SK-N-SH (cell line): Measurements from ENCODE around the gene ADAMTS2. TPM values are rescaled to one million over a fixed set of nuclear protein-coding genes. Genes with fewer than 3 reads are reported as not detected.
"Not testable (repeated sequence)": the region's sequence is repeated elsewhere in the genome, so short reads cannot be mapped to it uniquely, and the experiment has no call there.

ENCODE experiments used
- CTCF ChIA-PET: fragments of 300-600, 350-600 bp; formaldehyde crosslinking; extraction: SDS; loops from one replicate; lab custom pipeline; 2021; lab: Yijun Ruan, JAX
- POLR2A ChIA-PET: fragments of 350-600 bp; sonication (Branson Sonifier 250); formaldehyde crosslinking; extraction: SDS; loops from one replicate; lab custom pipeline; 2020; ENCODE audit warnings: antibody characterized with exemption, inconsistent platforms; lab: Yijun Ruan, JAX
- DNase-seq: peaks from one replicate; pipeline ENCODE4 v3.0.0; 2012
- H2AFZ ChIP-seq: fragments of 200-600 bp; sonication (generic); 2 replicates; pipeline ENCODE4 v1.8.1; 2016; ENCODE audit warnings: antibody characterized with exemption, mild to moderate bottlenecking, low read depth
- H3F3A ChIP-seq: fragments of 200-600 bp; sonication (generic); replicated peaks from 2 replicates; pipeline ENCODE3; 2016; ENCODE audit warnings: antibody characterized with exemption, mild to moderate bottlenecking; ENCODE audit not compliant: insufficient read depth
- H3K27ac ChIP-seq, 2 experiments: fragments of 200-500 bp in 1 of 2; fragments of 200-600 bp in 1 of 2; sonication (Bioruptor generic) in 1 of 2; sonication (generic), shearing (Covaris generic) in 1 of 2; 2 replicates each; pipeline versions ENCODE4 v1.5.1 to v1.6.1; 2014 to 2016; ENCODE audit warnings: low read depth in 2 of 2, inconsistent platforms in 1 of 2, low read length in 1 of 2, mild to moderate bottlenecking in 1 of 2, mixed read lengths in 1 of 2
- H3K27me3 ChIP-seq: fragments of 200-600 bp; sonication (generic), shearing (Covaris generic); 2 replicates; pipeline ENCODE4 v1.6.1; 2016; ENCODE audit warnings: mixed run types; ENCODE audit not compliant: insufficient read depth
- H3K36me3 ChIP-seq, 2 experiments: fragments of 200-500 bp in 1 of 2; fragments of 200-600 bp in 1 of 2; sonication (Bioruptor generic) in 1 of 2; sonication (generic) in 1 of 2; replicated peaks in 1 of 2; 2 replicates each; pipeline versions ENCODE3 to v1.5.1; 2014 to 2016; ENCODE audit warnings: low read length in 1 of 2, mild to moderate bottlenecking in 1 of 2; ENCODE audit not compliant: insufficient read depth in 2 of 2, control insufficient read depth in 1 of 2
- H3K4me1 ChIP-seq, 2 experiments: fragments of 200-500 bp in 1 of 2; fragments of 200-600 bp in 1 of 2; sonication (Bioruptor generic) in 1 of 2; sonication (generic), shearing (Covaris generic) in 1 of 2; 2 replicates each; pipeline versions ENCODE4 v1.5.1 to v1.6.1; 2014 to 2016; ENCODE audit warnings: low read depth in 1 of 2, low read length in 1 of 2, mixed run types in 1 of 2; ENCODE audit not compliant: insufficient read depth in 2 of 2, control insufficient read depth in 1 of 2
- H3K4me2 ChIP-seq: fragments of 200-600 bp; sonication (generic), shearing (Covaris generic); 2 replicates; pipeline ENCODE4 v1.6.1; 2017; ENCODE audit warnings: mixed run types
- H3K4me3 ChIP-seq, 2 experiments: fragments of 200-500 bp in 1 of 2; fragments of 200-600 bp in 1 of 2; sonication (Bioruptor generic) in 1 of 2; sonication (generic), shearing (Covaris generic) in 1 of 2; 2 replicates each; pipeline versions ENCODE4 v1.5.1 to v1.8.1; 2014 to 2016; ENCODE audit warnings: low read depth in 2 of 2, inconsistent platforms in 1 of 2, low read length in 1 of 2, mild to moderate bottlenecking in 1 of 2, mixed read lengths in 1 of 2, moderate library complexity in 1 of 2
- H3K79me2 ChIP-seq: fragments of 200-600 bp; sonication (generic); 2 replicates; pipeline ENCODE4 v1.8.1; 2017; ENCODE audit warnings: mild to moderate bottlenecking; ENCODE audit not compliant: insufficient read depth
- H3K9ac ChIP-seq: fragments of 200-600 bp; sonication (generic); 2 replicates; pipeline ENCODE4 v1.6.1; 2017; ENCODE audit warnings: mixed run types
- H3K9me2 ChIP-seq: fragments of 200-600 bp; sonication (generic); 2 replicates; pipeline ENCODE4 v1.6.1; 2017; ENCODE audit warnings: mixed run types
- H3K9me3 ChIP-seq: fragments of 200-600 bp; sonication (generic); 2 replicates; pipeline ENCODE4 v1.6.1; 2017; ENCODE audit warnings: mixed run types, mild to moderate bottlenecking, moderate library complexity
- H4K20me1 ChIP-seq: fragments of 200-600 bp; sonication (generic); 2 replicates; pipeline ENCODE4 v1.6.1; 2017; ENCODE audit warnings: mild to moderate bottlenecking, mixed run types; ENCODE audit not compliant: insufficient read depth
- CTCF ChIP-seq: fragments of 200-600 bp; sonication (generic); IDR thresholded peaks from 2 replicates; pipeline ENCODE4 v1.6.1; 2017; ENCODE audit warnings: antibody characterized with exemption, mild to moderate bottlenecking, moderate library complexity
- EP300 ChIP-seq, 2 experiments: IDR thresholded peaks; 2 replicates each; pipeline versions ENCODE4 v1.4.0 to v1.6.1; 2012; ENCODE audit warnings: borderline replicate concordance in 1 of 2, low read depth in 1 of 2, low read length in 1 of 2
- GATA2 ChIP-seq: sonication (generic); formaldehyde crosslinking; IDR thresholded peaks from 2 replicates; pipeline ENCODE4 v1.5.0; 2020; ENCODE audit warnings: mild to moderate bottlenecking, missing genetic modification reagents
- IRF3 ChIP-seq: fragments of 150-350 bp; IDR thresholded peaks from 2 replicates; pipeline ENCODE4 v1.6.1; 2016; ENCODE audit warnings: mild to moderate bottlenecking, low read depth, low read length
- MAX ChIP-seq: IDR thresholded peaks from 2 replicates; pipeline ENCODE4 v1.4.0; 2012; ENCODE audit warnings: low read depth
- MXI1 ChIP-seq: IDR thresholded peaks from 2 replicates; pipeline ENCODE4 v1.6.1; 2012; ENCODE audit warnings: mild to moderate bottlenecking, low read depth, low read length, improper control_type of control experiment
- POLR2AphosphoS5 ChIP-seq: IDR thresholded peaks from 2 replicates; pipeline ENCODE4 v1.6.1; 2012; ENCODE audit warnings: low read depth, low read length
- WGBS: methylation state at CpG from one replicate; pipeline ENCODE4 v1.1.6; 2017; ENCODE audit warnings: low lambda C conversion rate; 5-methylcytosine and 5-hydroxymethylcytosine counted together
- polyA plus RNA-seq, 3 experiments: library from polyadenylated mRNA; depleted of rRNA; stranded (reverse); fragments of >200 nt; gene quantifications; 2 replicates each; pipeline ENCODE4 v1.2.3, GENCODE V29; 2012

Gene ADAMTS2
- polyA plus RNA-seq, 1 of the 3 experiments (the other 2 are of a cell fraction) = 0.12 TPM

GRCh38 chr5:179283908-179284307, 61.4 kb downstream of the ADAMTS2 start:
- H3K27me3 ChIP-seq, H3K4me3 ChIP-seq, H3K36me3 ChIP-seq, H3K9me3 ChIP-seq, H2AFZ ChIP-seq, H3K79me2 ChIP-seq, H3K9ac ChIP-seq, H3F3A ChIP-seq, DNase-seq, H4K20me1 ChIP-seq, POLR2A ChIA-PET, H3K9me2 ChIP-seq, H3K4me2 ChIP-seq: not testable (repeated sequence)
- Histone ChIP-seq H3K4me1 (peaks cover 0 to 66% of the 10 kb centered on the region in 2 experiments; a peak in 1 of 4 replicates), H3K27ac (peak overlapping the region in 1 of 2 experiments; percentile 97; a peak in 2 of 4 replicates)
- WGBS = 61% methylated on average over 10 of the region's 10 CpGs
- CTCF ChIA-PET = interaction anchor here (0.9 to 1.4 kb wide), 3 partner anchors 12 to 60 kb away, joined by 3 to 4 read pairs (median 3); no protein-coding TSS in a partner anchor

- Histone ChIP-seq H3K9ac (no peak overlapping the region), H3K4me1 (peaks cover 0 to 60% of the 10 kb centered on the region in 2 experiments; a peak in 1 of 4 replicates), H3F3A (no peaks in the 10 kb centered on the region), H4K20me1 (no peaks in the 10 kb centered on the region), H3K36me3 (no peaks in the 10 kb centered on the region), H3K9me2 (no peaks in the 10 kb centered on the region), H3K4me3 (no peak overlapping the region), H3K27ac (no peak overlapping the region; a peak in 1 of 4 replicates), H2AFZ (no peak overlapping the region), H3K9me3 (peaks cover 2% of the 10 kb centered on the region), H3K27me3 (no peaks in the 10 kb centered on the region), H3K79me2 (no peaks in the 10 kb centered on the region), H3K4me2 (no peak overlapping the region)
- ChIA-PET CTCF (interaction anchor here (2.2 kb wide), 1 partner anchor 12 kb away, joined by 5 read pairs; no protein-coding TSS in a partner anchor), POLR2A (no interaction called here)
- TF ChIP-seq CTCF = no peak
- no peak for TF ChIP-seq POLR2AphosphoS5
- no peak for TF ChIP-seq EP300 (IDR thresholded peaks at IDR 0.05; ENCODE audit: borderline replicate concordance in 1 of 2, low read depth in 1 of 2, low read length in 1 of 2)
- no peak for TF ChIP-seq MXI1
- TF ChIP-seq MAX = no peak
- TF ChIP-seq GATA2 (CRISPR knock-in tag) = no peak
- TF ChIP-seq IRF3 = no peak
- DNase-seq = no peak
- WGBS = 30% methylated on average over 1 of the region's 1 CpG
These were observed 63.6 kb downstream of the ADAMTS2 start for GRCh38 chr5:179281694-179282093.
